Cardiac muscle cell (in vitro differentiated cells and primary cell): Measurements from ENCODE around the gene COL6A2. TPM values are rescaled to one million over a fixed set of nuclear protein-coding genes. Genes with fewer than 3 reads are reported as not detected.
"Not testable (repeated sequence)": the region's sequence is repeated elsewhere in the genome, so short reads cannot be mapped to it uniquely, and the experiment has no call there.

Experiments used
- DNase-seq, 2 donors: peaks; one replicate each; pipeline versions ENCODE4 v3.0.0 to v3.0.0-alpha.2; 2010 to 2017; ENCODE audit warnings: low read depth in 1 of 2, low spot score in 1 of 2
- H3K27ac ChIP-seq: fragments of 200-600 bp; sonication (generic); 2 replicates; pipeline ENCODE4 v1.5.1; 2016
- H3K27me3 ChIP-seq: fragments of 200-600 bp; sonication (generic); 2 replicates; pipeline ENCODE4 v1.6.0; 2016; ENCODE audit warnings: control low read depth
- H3K36me3 ChIP-seq: fragments of 200-600 bp; sonication (generic); 2 replicates; pipeline ENCODE4 v1.5.1; 2016; ENCODE audit warnings: control low read depth
- H3K4me1 ChIP-seq: fragments of 200-600 bp; sonication (generic); 2 replicates; pipeline ENCODE4 v1.8.1; 2017; ENCODE audit warnings: low read depth, mild to moderate bottlenecking, mixed run types
- H3K4me3 ChIP-seq: fragments of 200-600 bp; sonication (generic); 2 replicates; pipeline ENCODE4 v1.5.1; 2016; ENCODE audit warnings: mild to moderate bottlenecking
- H3K9me3 ChIP-seq: fragments of 200-600 bp; sonication (generic); 2 replicates; pipeline ENCODE4 v1.5.1; 2017; ENCODE audit warnings: low read depth, mild to moderate bottlenecking, control low read depth
- polyA plus RNA-seq: library from polyadenylated mRNA; unstranded; fragments of >200 nt; fragmentation: Nextera tagmentation; extraction: Ambion mirVana; gene quantifications from 2 replicates; pipeline ENCODE4 v1.2.1, GENCODE V29; 2016
- total RNA-seq: library from RNA; depleted of rRNA; stranded (reverse); fragments of >200 nt; gene quantifications from 2 replicates; pipeline ENCODE4 v1.2.3, GENCODE V29; 2016
- TF ChIP-seq, protein P1 (sequence below): IDR thresholded peaks from 2 replicates; pipeline ENCODE4 v1.5.1; 2012; ENCODE audit warnings: low read depth, mild to moderate bottlenecking, low read length

The COL6A2 gene
- total and polyA plus RNA-seq, 2 experiments from 2014 or later: 153 to 260 TPM

DNA sequence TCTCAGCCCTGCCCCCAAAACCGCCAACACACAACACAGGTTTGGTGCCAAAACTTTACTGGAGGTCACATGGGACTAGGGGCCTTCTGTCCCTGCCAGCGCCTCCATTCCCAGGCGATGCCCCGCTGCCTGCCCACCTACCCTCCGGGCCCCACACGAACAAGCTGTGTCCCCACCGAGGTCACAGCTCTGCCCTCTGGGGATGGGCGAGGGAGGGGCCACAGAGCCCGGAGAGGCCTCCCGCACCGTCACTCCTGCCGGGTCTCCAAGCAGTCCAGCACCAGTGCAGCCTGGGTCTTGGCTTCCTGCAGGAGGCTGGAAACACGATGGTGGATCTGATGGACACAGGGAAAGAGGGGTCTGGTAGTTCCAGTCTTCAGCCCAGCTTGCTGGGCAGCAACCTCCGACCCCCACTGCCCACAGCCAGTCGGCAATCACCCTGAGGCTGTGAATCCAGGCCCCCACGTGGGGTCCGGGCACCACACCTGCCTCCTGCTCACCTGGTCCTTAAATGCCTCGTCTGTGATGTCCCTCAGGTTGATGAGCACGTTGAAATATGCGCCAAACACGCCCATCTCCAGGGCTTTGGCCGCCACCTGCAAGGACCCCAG, 38.9 kb downstream of the COL6A2 start:
- H3K36me3 ChIP-seq: no peaks in the 10 kb centered on the region
- TF ChIP-seq, protein P1, sequence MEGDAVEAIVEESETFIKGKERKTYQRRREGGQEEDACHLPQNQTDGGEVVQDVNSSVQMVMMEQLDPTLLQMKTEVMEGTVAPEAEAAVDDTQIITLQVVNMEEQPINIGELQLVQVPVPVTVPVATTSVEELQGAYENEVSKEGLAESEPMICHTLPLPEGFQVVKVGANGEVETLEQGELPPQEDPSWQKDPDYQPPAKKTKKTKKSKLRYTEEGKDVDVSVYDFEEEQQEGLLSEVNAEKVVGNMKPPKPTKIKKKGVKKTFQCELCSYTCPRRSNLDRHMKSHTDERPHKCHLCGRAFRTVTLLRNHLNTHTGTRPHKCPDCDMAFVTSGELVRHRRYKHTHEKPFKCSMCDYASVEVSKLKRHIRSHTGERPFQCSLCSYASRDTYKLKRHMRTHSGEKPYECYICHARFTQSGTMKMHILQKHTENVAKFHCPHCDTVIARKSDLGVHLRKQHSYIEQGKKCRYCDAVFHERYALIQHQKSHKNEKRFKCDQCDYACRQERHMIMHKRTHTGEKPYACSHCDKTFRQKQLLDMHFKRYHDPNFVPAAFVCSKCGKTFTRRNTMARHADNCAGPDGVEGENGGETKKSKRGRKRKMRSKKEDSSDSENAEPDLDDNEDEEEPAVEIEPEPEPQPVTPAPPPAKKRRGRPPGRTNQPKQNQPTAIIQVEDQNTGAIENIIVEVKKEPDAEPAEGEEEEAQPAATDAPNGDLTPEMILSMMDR: no peak
- H3K27ac ChIP-seq: no peak overlapping the region
- no peak for DNase-seq
- no peak overlapping the region for H3K4me3 ChIP-seq
- H3K9me3 ChIP-seq: no peaks in the 10 kb centered on the region
- H3K27me3 ChIP-seq: peaks cover 15% of the 10 kb centered on the region
- H3K4me1 ChIP-seq: no peaks in the 10 kb centered on the region

DNA sequence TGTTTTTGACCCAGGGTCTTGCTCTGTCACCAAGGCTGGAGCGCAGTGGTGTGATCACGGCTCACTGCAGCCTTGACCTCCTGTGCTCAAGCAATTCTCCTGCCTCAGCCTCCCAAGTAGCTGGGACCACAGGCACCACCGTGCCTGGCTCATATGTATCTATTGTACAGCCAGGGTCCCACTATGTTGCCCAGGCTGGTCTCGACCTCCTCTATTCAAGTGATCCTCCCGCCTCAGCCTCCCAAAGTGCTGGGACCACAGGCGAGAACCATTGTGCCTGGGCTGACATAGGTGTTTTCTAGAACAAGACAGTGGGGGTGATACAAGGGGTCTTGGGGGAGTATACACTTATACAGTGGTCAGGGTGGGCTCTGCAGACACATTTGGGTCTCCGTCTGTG, 40.0 kb downstream of the COL6A2 start:
- Histone ChIP-seq H3K27me3 (peaks cover 20% of the 10 kb centered on the region), H3K4me1 (no peaks in the 10 kb centered on the region), H3K27ac (no peak overlapping the region), H3K9me3 (no peaks in the 10 kb centered on the region), H3K36me3 (no peaks in the 10 kb centered on the region), H3K4me3 (no peak overlapping the region)
- TF ChIP-seq, protein P1: no peak
- no peak for DNase-seq

DNA sequence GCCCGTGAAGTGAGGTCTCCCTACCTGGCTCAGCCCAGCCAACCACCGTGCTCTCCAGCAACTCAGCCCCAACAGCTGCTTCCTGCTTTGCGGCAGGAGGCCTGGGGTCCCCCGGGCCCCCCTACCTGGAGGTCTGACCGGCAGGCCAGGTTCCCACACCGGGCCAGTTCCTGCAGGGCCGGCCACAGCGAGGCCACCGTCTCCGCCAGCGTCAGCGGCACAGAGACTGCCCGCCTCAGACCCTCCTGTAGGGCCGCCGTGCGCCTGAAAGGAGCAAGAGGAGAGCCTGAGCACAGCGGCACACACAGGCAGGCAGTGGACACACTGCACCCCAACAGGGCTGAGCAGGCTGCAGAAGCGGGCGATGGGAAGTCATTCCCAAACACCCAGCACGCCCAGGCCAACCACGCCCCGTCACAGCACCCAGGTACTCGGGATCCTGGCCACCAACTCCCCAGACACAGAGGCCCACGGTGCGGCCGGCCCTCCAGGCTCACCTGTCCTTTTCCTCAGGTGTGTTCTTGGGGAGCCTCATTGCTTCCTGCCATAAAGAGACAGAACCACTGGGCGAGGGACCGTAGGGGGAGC, 40.6 kb downstream of the COL6A2 start:
- TF ChIP-seq, protein P1: no peak
- no peak for DNase-seq
- Histone ChIP-seq H3K36me3 (no peaks in the 10 kb centered on the region), H3K9me3 (no peaks in the 10 kb centered on the region), H3K4me3 (no peak overlapping the region), H3K27me3 (peaks cover 20% of the 10 kb centered on the region), H3K27ac (no peak overlapping the region), H3K4me1 (no peaks in the 10 kb centered on the region)

DNA sequence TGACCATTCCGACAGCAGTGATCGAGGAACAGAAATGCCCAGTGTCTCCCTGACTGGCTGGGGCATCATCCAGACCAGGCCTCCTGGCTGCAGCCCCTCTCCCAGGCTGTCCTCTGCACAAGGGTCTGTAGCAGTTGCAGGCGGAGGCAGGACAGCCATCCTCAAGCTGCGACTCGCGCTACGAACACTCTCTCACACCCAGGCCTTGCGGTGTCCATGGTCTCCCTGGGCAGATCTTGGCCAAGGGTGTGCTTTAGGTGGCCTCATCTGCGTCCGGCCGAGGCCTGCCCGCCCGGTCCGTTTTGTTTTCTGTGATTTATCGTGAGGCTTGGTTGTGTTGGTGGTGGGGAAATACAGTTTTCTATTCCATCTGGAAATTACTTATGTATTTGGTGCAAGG, 41.8 kb downstream of the COL6A2 start:
- no peak for DNase-seq
- H3K27ac ChIP-seq: no peak overlapping the region
- H3K9me3 ChIP-seq: no peaks in the 10 kb centered on the region
- TF ChIP-seq, protein P1: no peak
- no peak overlapping the region for H3K4me3 ChIP-seq
- no peaks in the 10 kb centered on the region for H3K4me1 ChIP-seq
- no peaks in the 10 kb centered on the region for H3K36me3 ChIP-seq
- H3K27me3 ChIP-seq: peaks cover 20% of the 10 kb centered on the region

DNA sequence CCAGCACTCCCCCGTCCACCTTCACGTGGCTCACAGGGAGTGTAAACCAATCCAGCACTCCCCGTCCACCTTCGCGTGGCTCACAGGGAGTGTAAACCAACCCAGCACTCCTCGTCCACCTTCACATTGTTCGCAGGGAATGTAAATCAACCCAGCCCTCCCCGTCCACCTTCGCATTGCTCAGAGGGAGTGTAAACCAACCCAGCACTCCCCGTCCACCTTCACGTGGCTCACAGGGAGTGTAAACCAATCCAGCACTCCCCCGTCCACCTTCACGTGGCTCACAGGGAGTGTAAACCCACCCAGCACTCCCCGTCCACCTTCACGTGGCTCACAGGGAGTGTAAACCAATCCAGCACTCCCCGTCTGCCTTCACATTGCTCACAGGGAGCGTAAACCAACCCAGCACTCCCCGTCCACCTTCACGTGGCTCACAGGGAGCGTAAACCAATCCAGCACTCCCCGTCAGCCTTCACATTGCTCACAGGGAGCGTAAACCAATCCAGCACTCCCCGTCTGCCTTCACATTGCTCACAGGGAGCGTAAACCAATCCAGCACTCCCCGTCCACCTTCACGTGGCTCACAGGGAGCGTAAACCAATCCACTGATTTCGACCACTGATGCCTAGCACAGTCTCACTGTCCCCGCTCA, 42.6 kb downstream of the COL6A2 start:
- DNase-seq, H3K9me3 ChIP-seq, H3K27ac ChIP-seq, H3K4me3 ChIP-seq, H3K36me3 ChIP-seq, H3K4me1 ChIP-seq: not testable (repeated sequence)
- H3K27me3 ChIP-seq: peaks cover 20% of the 10 kb centered on the region
